Spleen (tissue), 11 donors: ENCODE measurements around the gene OTOP2. TPM values are rescaled to one million over a fixed set of nuclear protein-coding genes. Genes with fewer than 3 reads are reported as not detected.

Experiments used
- DNase-seq: peaks from one replicate; pipeline ENCODE4 v3.0.0-alpha.2; 2020
- H3K27ac ChIP-seq, 8 donors: fragments of 200-600 bp; sonication (generic) in 7 of 8; 1 replicate in 4 of 8; 2 replicates in 4 of 8; pipeline versions ENCODE4 v1.5.0 to v1.8.0; 2016 to 2021; ENCODE audit warnings: inconsistent platforms in 4 of 8, mild to moderate bottlenecking in 4 of 8, moderate library complexity in 1 of 8
- H3K27me3 ChIP-seq, 7 donors: fragments of 200-600 bp; sonication (generic) in 6 of 7; replicated peaks in 1 of 7; 1 replicate in 4 of 7; 2 replicates in 3 of 7; pipeline versions ENCODE4 v1.5.0 to v1.8.0; 2016 to 2021; ENCODE audit warnings: inconsistent platforms in 3 of 7, mild to moderate bottlenecking in 1 of 7
- H3K36me3 ChIP-seq, 6 donors: fragments of 200-600 bp; sonication (generic) in 5 of 6; 1 replicate in 4 of 6; 2 replicates in 2 of 6; pipeline versions ENCODE4 v1.5.0 to v1.8.0; 2016 to 2021; ENCODE audit warnings: inconsistent platforms in 2 of 6
- H3K4me1 ChIP-seq, 6 donors: fragments of 200-600 bp; sonication (generic) in 5 of 6; 1 replicate in 3 of 6; 2 replicates in 3 of 6; pipeline versions ENCODE4 v1.5.0 to v1.8.0; 2016 to 2021; ENCODE audit warnings: inconsistent platforms in 3 of 6
- H3K4me3 ChIP-seq, 8 donors: fragments of 200-600 bp; sonication (generic) in 7 of 8; 1 replicate in 4 of 8; 2 replicates in 4 of 8; pipeline versions ENCODE4 v1.5.0 to v1.8.0; 2016 to 2021; ENCODE audit warnings: inconsistent platforms in 4 of 8, mild to moderate bottlenecking in 4 of 8, moderate library complexity in 2 of 8
- H3K9me3 ChIP-seq, 8 donors: fragments of 200-600 bp; sonication (generic) in 7 of 8; 1 replicate in 4 of 8; 2 replicates in 4 of 8; pipeline versions ENCODE4 v1.5.0 to v1.8.0; 2016 to 2021; ENCODE audit warnings: inconsistent platforms in 4 of 8
- POLR2A ChIP-seq, 3 donors: fragments of 450-650 bp; IDR thresholded peaks; one replicate each; pipeline ENCODE4 v1.5.1; 2017; ENCODE audit warnings: antibody characterized with exemption in 3 of 3, mild to moderate bottlenecking in 1 of 3
- POLR2AphosphoS5 ChIP-seq, 3 donors: sonication (generic); formaldehyde crosslinking; IDR thresholded peaks; one replicate each; pipeline ENCODE4 v1.5.1; 2017; ENCODE audit warnings: antibody characterized with exemption in 3 of 3
- WGBS, 5 donors: extraction: QIAGEN DNeasy Blood & Tissue Kit in 3 of 5; methylation state at CpG; one replicate each; pipeline versions ENCODE4 v1.1.5 to v1.1.7; 2013 to 2018; 5-methylcytosine and 5-hydroxymethylcytosine counted together
- intact Hi-C: fragments of 100-400 bp; cut with DNase I; formaldehyde crosslinking; loops from one replicate; pipeline ENCODE4 v1.15.0; 2023; ENCODE audit warnings: low total_unique reads
- polyA plus RNA-seq, 3 donors: library from polyadenylated mRNA; stranded (reverse); fragments of 200-250 nt; gene quantifications; one replicate each; pipeline ENCODE4 v1.2.1, GENCODE V29; 2013
- total RNA-seq, 7 donors: library from RNA; depleted of rRNA in 3 of 7; stranded (reverse); fragments of >200 nt in 3 of 7; fragmentation: NEBNext Ultra II Directional in 4 of 7; extraction: Animal tissue kit (Norgen Biotek cat#: 25700) in 4 of 7; gene quantifications; one replicate each; pipeline versions ENCODE4 v1.1.0 to v1.2.1, GENCODE V29; 2016 to 2021
- TF ChIP-seq, protein P1 (sequence below), 11 experiments: fragments of 200-600 bp in 7 of 11; fragments of 450-650 bp in 4 of 11; sonication (generic) in 4 of 11; IDR thresholded peaks in 8 of 11; conservative IDR thresholded peaks in 3 of 11; 1 replicate in 7 of 11; 2 replicates in 4 of 11; pipeline versions ENCODE4 v1.4.0 to v1.8.0; 2016 to 2021; ENCODE audit warnings: antibody characterized with exemption in 11 of 11, inconsistent platforms in 4 of 11, mild to moderate bottlenecking in 1 of 11
- donor health status: healthy with polysubstance abuse.
- donor health status: DM: no; HTN: no; CAD: no; lungs with moderate emphysema.
- donor health status: DM: no; HTN: no; CAD: no.
- donor health status: Bipolar disorder and iron deficiency.
- donor health status: healthy.
- donor health status: DM: no; HTN: no; CAD: no.
- donor health status: DM: yes; HTN: yes; CAD: no.

Gene OTOP2
- total and polyA plus RNA-seq, 10 donors, result not detected

GRCh38 chr17:74954115-74954514 lies 30.0 kb downstream of the OTOP2 start:
- Histone ChIP-seq H3K27me3 (peaks cover 0 to 40% (median 0%) of the 10 kb centered on the region in 7 donors), H3K9me3 (peaks cover 0 to 4% (median 0%) of the 10 kb centered on the region in 8 donors), H3K36me3 (peaks cover 0 to 31% (median 2%) of the 10 kb centered on the region in 6 donors), H3K4me1 (peaks cover 0 to 6% (median 5%) of the 10 kb centered on the region in 6 donors), H3K4me3 (no peak overlapping the region), H3K27ac (no peak overlapping the region)
- no peak for DNase-seq
- TF ChIP-seq, protein P1, sequence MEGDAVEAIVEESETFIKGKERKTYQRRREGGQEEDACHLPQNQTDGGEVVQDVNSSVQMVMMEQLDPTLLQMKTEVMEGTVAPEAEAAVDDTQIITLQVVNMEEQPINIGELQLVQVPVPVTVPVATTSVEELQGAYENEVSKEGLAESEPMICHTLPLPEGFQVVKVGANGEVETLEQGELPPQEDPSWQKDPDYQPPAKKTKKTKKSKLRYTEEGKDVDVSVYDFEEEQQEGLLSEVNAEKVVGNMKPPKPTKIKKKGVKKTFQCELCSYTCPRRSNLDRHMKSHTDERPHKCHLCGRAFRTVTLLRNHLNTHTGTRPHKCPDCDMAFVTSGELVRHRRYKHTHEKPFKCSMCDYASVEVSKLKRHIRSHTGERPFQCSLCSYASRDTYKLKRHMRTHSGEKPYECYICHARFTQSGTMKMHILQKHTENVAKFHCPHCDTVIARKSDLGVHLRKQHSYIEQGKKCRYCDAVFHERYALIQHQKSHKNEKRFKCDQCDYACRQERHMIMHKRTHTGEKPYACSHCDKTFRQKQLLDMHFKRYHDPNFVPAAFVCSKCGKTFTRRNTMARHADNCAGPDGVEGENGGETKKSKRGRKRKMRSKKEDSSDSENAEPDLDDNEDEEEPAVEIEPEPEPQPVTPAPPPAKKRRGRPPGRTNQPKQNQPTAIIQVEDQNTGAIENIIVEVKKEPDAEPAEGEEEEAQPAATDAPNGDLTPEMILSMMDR (IDR thresholded peaks at IDR 0.05 in 8 of 11, conservative IDR thresholded peaks at IDR 0.05 in 3 of 11), result no peak
- TF ChIP-seq POLR2AphosphoS5 (IDR thresholded peaks at IDR 0.05), result no peak
- no peak for TF ChIP-seq POLR2A (IDR thresholded peaks at IDR 0.05)
- 81 to 97% (median 91%) methylated on average over 3 to 15 of the region's 15 CpGs for WGBS, 5 donors
- intact Hi-C loops, result no loop called here

DNA sequence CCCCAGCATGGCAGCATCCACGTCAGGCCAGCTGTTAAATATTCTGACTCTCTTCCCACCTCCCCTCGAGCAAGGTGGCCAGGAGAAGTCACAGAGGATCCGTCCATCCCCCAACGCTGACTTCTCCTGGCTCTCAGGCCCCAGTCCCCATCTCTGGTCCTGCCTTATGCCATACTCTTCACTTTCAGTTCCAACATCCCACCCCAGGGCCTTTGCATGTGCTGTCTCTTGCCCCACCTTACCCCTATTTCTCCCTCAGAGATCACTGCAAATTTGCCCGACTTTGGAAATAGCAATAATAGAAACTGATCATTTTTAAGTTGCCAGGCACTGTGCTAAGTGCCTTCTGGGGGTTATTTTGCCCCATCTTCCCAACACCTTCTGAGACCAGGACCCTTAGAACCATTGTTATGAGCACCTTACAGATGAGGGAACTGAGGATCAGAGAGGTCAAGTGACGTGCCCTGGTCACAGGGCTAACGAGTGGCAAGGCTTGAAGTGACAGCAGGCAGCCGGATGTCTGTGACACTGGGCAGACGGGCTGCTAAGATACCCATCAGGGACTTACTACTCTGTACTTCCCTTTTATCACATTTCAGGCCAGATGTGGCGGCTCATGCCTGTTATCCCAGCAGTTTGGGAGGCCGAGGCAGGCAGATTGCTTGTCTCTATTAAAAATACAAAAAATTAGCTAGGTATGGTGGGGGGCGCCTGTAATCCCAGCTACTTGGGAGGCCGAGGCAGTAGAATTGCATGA lies 30.8 kb downstream of the OTOP2 start:
- TF ChIP-seq, protein P1 (IDR thresholded peaks at IDR 0.05 in 8 of 11, conservative IDR thresholded peaks at IDR 0.05 in 3 of 11), result no peak
- TF ChIP-seq POLR2AphosphoS5 (IDR thresholded peaks at IDR 0.05) (no peak), POLR2A (IDR thresholded peaks at IDR 0.05) (no peak)
- intact Hi-C loops, result no loop called here
- Histone ChIP-seq H3K36me3 (peaks cover 0 to 32% (median 2%) of the 10 kb centered on the region in 6 donors), H3K27me3 (peaks cover 0 to 35% (median 0%) of the 10 kb centered on the region in 7 donors), H3K27ac (no peak overlapping the region), H3K4me1 (peaks cover 0 to 6% (median 5%) of the 10 kb centered on the region in 6 donors), H3K4me3 (no peak overlapping the region), H3K9me3 (peaks cover 0 to 4% (median 0%) of the 10 kb centered on the region in 8 donors)
- DNase-seq, result no peak
- WGBS, 5 donors, result 62 to 81% (median 67%) methylated on average over 13 of the region's 13 CpGs

DNA sequence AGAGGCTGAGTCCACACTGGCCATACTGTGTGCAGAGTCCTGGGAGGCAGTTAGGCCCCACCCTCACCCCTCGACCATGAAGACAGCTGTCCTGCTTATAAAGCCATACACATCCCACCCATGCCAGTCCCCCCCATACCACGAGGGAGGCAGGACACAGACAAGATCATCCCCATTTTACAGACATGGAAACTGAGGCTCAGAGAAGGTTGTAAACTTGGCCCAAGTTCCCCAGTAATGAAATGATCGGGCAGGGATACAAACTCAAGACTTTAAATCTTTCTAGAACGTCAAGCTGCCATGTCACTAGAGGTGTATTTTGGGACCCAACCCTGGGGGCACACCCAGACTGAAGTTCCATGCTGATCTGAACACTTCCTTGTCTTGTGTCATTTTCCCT lies 32.0 kb downstream of the OTOP2 start:
- H3K27ac ChIP-seq, result no peak overlapping the region
- peaks cover 0 to 35% (median 0%) of the 10 kb centered on the region in 7 donors for H3K27me3 ChIP-seq
- TF ChIP-seq, protein P1 (IDR thresholded peaks at IDR 0.05 in 8 of 11, conservative IDR thresholded peaks at IDR 0.05 in 3 of 11), result no peak
- TF ChIP-seq POLR2A (IDR thresholded peaks at IDR 0.05), result no peak
- no peak for TF ChIP-seq POLR2AphosphoS5 (IDR thresholded peaks at IDR 0.05)
- H3K4me3 ChIP-seq, result no peak overlapping the region
- H3K4me1 ChIP-seq, result peaks cover 0 to 15% (median 6%) of the 10 kb centered on the region in 6 donors
- no peak for DNase-seq
- WGBS, 5 donors, result 69 to 86% (median 78%) methylated on average over 4 of the region's 4 CpGs
- intact Hi-C loops, result no loop called here
- H3K36me3 ChIP-seq, result peaks cover 0 to 38% (median 2%) of the 10 kb centered on the region in 6 donors
- peaks cover 0 to 4% (median 0%) of the 10 kb centered on the region in 8 donors for H3K9me3 ChIP-seq
